G401 (cell line): ENCODE data around the gene ARHGAP26. TPM values are rescaled to one million over a fixed set of nuclear protein-coding genes. Genes with fewer than 3 reads are reported as not detected.

Source experiments
- DNase-seq: peaks from one replicate; pipeline ENCODE4 v3.0.0-alpha.2; 2015; ENCODE audit warnings: low spot score
- in situ Hi-C: cut with HindIII; loops from 2 replicates; pipeline ENCODE4 v1.10.0; 2016; ENCODE audit warnings: low sequenced_read_pairs, mixed read lengths
- total RNA-seq: library from RNA; depleted of rRNA; stranded (reverse); fragments of >200 nt; shearing (Covaris generic); gene quantifications from 2 replicates; pipeline ENCODE4 v1.2.3, GENCODE V29; 2014

ARHGAP26 gene
- total RNA-seq, 1 experiment from 2014 or later, result not detected

DNA sequence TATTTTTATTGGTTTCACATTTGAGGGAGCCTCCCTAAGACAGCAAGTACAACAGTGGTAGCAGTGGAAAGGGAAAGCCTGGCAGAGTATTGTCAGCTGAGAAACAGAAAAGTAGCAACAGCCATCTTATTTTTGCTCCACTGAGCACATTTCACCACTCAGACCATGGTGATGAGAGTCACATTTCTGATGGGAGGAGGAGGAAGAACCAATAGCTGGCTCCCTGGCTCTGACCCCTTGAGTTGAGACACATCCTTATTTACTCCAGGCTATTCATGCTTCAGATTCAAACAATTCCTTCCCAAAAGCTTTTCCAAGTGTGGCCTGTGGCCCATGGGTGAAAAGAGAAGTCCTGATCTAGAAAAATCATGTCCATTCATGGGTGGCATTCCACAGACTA is 236.3 kb downstream of the ARHGAP26 start:
- in situ Hi-C loops, result no loop called here
- no peak for DNase-seq

- in situ Hi-C loops, result no loop called here
- no peak for DNase-seq
Observed at GRCh38 chr5:143008032-143008431, 237.9 kb downstream of the ARHGAP26 start.

DNA sequence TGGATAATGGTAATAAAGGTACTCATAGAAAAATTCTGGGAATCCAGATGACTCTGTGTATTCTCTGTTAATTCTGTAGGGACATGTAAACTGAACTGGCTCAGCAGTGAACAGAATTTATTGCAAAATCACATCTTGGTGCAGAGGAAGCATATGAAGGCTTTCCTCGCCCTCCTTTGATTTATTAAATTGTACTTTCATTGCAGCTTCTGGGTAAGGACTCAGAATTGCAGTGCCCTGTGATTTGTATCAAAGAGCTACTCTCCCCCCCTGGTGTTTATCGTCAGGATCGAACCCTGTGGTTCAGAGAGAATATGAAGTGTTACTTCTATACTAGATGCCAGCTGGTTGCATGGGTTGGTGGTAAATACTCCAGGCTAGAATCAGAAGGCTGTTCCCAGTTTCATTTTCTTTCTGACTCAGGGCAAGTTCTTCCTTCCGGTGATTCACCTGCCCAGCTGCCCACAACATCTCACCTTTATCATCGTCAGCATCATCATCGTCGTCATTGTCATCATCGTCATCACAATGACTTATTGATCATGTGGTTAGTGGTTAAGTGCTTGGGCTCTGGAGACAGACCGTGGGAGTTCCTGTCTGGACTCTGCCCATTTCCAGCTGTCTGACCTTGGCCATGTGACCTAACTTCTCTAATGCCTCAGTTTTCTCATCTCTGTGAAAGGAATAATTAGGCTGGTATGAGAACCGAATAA is 238.8 kb downstream of the ARHGAP26 start:
- in situ Hi-C loops, result no loop called here
- no peak for DNase-seq

DNA sequence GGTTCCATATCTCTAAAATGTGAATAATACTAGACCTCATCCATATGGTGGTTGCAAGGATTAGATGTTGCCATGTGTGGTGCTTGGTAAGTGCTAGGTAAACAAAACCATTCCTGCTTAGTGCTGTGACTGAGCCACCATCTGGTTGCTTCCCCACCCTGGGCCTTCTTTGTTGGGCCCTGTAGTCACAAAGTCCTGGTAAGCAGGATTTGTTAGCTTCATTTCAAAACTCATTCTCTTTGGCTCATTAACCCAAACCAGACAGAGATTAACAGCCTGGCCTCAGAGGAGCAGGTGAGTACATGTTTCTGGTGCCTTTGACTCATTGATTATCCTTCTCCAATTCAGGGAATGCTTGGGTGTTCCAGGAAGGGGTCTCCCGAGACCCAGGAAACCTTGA is 240.2 kb downstream of the ARHGAP26 start:
- in situ Hi-C loops, result no loop called here
- DNase-seq, result peak; percentile 36

- in situ Hi-C loops, result no loop called here
- DNase-seq, result no peak
Observed at GRCh38 chr5:143011585-143011984, 241.4 kb downstream of the ARHGAP26 start.

- peak; percentile 45 for DNase-seq
- in situ Hi-C loops, result no loop called here
Observed at GRCh38 chr5:143013176-143013891, 243.2 kb downstream of the ARHGAP26 start.

DNA sequence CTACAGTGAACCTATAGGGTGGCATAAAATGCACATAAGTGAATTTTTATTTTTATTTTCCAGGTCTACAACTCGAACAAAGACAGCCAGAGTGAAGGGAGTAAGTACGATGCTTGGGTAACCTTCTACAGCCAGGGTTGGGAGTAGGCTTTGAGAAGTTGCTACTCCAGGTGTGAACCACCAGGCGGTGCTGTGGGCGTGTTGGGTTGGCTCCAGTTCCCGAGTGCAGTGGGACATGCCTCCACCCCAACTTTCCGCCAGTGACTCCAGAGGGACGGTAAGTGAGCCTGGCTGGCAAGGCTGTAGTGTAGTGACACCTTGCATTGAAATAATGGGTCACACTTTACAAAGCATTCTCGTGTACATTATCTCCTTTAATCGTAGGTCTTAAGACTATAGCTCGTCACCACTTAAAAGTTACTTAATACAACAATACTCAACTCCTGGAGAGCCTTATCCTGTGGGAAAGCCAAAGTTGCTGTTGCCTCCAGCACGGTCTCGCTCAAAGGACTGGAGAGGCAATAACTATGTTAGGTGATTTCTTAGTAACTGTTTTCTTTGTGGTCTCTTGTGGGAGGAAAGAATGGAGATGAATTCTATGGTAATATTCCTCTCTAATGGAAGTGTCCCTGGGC is 244.0 kb downstream of the ARHGAP26 start:
- no peak for DNase-seq
- in situ Hi-C loops, result no loop called here

DNA sequence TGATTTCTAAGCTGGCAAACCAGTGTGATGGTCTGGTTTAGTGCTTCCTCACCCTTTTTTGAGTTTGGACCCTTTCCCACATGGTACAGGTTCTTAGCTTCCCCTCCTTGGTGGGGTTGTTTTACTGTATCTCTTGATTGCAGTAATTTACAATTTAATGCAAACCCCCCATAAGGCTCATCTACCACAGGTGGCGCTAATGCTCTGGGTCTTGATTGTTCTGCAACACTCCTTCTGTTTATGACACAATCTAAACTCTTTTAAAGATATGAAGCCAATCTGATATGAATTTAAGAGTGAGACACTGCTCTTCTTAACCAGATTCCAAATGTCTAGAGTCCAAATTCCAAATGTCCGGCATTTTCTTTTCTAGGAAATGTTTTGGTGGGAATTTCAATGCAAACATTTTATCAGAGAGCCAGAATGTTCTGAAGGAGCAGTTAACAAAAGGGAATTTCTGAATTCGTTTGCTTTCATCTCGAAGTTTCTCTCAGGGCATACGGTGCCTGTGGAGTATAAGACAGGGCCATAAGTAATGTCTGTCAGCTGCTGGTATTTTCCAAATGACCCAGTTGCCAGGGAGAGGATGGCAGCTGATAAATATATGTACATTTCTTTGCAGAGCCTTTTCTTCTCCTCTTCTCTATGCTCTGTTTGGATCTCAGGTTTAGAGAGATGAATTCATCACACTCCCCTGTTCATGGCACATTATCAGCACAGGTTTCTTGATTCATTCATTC is 246.8 kb downstream of the ARHGAP26 start:
- in situ Hi-C loops, result no loop called here
- DNase-seq, result no peak

- DNase-seq, result no peak
- in situ Hi-C loops, result no loop called here
Observed at GRCh38 chr5:143017541-143017940, 247.4 kb downstream of the ARHGAP26 start.

DNA sequence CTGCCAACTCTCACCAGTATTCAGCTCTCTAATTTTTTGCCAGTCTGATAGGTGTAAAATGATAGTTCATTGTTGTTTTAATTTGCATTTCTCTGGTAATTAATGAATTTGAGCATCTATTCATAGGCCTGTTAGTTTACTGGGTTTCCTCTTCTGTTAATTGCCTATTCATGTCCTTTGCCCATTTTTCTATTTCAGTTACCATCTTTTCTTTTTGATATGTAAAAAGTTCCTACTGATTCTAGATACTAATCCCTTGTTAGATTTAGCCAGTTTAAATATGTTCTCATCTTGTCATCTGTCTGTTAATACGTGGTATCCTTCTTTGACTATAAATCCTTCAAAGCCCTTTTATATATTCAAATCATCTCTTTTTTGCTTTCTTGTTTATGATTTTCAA is 247.8 kb downstream of the ARHGAP26 start:
- in situ Hi-C loops, result no loop called here
- DNase-seq, result no peak

GRCh38 chr5:143019157-143019556 is 249.0 kb downstream of the ARHGAP26 start:
- in situ Hi-C loops, result no loop called here
- DNase-seq, result no peak

GRCh38 chr5:143019614-143020515 is 249.7 kb downstream of the ARHGAP26 start:
- peak; percentile 32 for DNase-seq
- in situ Hi-C loops, result no loop called here

- DNase-seq, result no peak
- in situ Hi-C loops, result no loop called here
Observed at GRCh38 chr5:143021595-143021994, 251.4 kb downstream of the ARHGAP26 start.

GRCh38 chr5:143023411-143024096 is 253.4 kb downstream of the ARHGAP26 start:
- peak; percentile 80 for DNase-seq
- in situ Hi-C loops, result no loop called here

- in situ Hi-C loops, result no loop called here
- DNase-seq, result peak; percentile 40
Observed at GRCh38 chr5:143024228-143024920, 254.2 kb downstream of the ARHGAP26 start.

DNA sequence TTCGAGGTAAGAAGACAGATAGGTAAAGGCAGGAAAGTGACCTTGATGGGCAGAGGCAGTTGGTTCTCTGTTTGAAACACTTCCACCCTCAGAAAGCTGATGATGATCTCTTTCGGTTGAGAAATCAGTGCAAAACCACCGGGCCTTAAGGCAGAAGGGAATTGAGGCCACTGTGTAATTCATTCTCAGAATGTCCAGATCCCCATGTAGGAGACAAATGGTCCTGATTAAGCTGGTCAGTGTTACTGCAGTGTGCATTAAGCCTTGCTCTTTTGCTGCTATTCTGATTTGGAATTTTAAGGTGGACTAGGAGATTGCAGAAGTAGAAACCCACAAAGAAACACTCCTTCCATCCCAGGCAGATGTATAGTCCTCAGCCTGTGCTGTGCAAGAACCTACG is 255.2 kb downstream of the ARHGAP26 start:
- peak; percentile 75 for DNase-seq
- in situ Hi-C loops, result no loop called here

- in situ Hi-C loops, result no loop called here
- DNase-seq, result peak; percentile 83
Observed at GRCh38 chr5:143025971-143026370, 255.8 kb downstream of the ARHGAP26 start.

GRCh38 chr5:143026380-143026779 is 256.2 kb downstream of the ARHGAP26 start:
- in situ Hi-C loops, result no loop called here

More at GRCh38 chr5:143026380-143026779, 256.2 kb downstream of the ARHGAP26 start:
- no peak for DNase-seq
